ENCODE data around the gene TRIM44.

GRCh38 chr11:35750315-35750714 lies 87.7 kb downstream of the TRIM44 start:
- TF ChIP-seq CTCF (IDR thresholded peaks at IDR 0.05), result no peak
- no peak for TF ChIP-seq POLR2A (IDR thresholded peaks at IDR 0.05)
